OCI-LY3 (cell line): ENCODE data around the gene VIP.

Experiments
- H2AFZ ChIP-seq: fragments of 200-600, 300-600 bp; shearing (Covaris generic); 2 replicates; pipeline ENCODE4 v1.6.0; 2014; ENCODE audit warnings: antibody characterized with exemption, low read depth, low read length
- H3K27ac ChIP-seq: fragments of 200-600, 300-600 bp; sonication (generic); 2 replicates; pipeline ENCODE4 v1.5.1; 2014; ENCODE audit warnings: mild to moderate bottlenecking, low read length, moderate library complexity, mixed read lengths
- H3K27me3 ChIP-seq: fragments of 200-600, 300-600 bp; sonication (generic); 2 replicates; pipeline ENCODE4 v1.6.1; 2014; ENCODE audit warnings: low read depth, low read length, mixed read lengths
- H3K36me3 ChIP-seq: fragments of 200-600, 300-600 bp; sonication (generic); replicated peaks from 2 replicates; pipeline ENCODE3; 2014; ENCODE audit warnings: low read depth, low read length, mixed read lengths
- H3K4me1 ChIP-seq: fragments of 300-600, 200-600 bp; sonication (generic); 2 replicates; pipeline ENCODE4 v1.6.1; 2014; ENCODE audit warnings: low read length, mixed read lengths
- H3K4me2 ChIP-seq: fragments of 200-600, 300-600 bp; sonication (generic); 2 replicates; pipeline ENCODE4 v1.6.1; 2014; ENCODE audit warnings: low read length, mixed read lengths
- H3K4me3 ChIP-seq: fragments of 300-600, 200-600 bp; sonication (generic); 2 replicates; pipeline ENCODE4 v1.5.1; 2014; ENCODE audit warnings: antibody characterized with exemption, mild to moderate bottlenecking, low read length, moderate library complexity
- H3K79me2 ChIP-seq: fragments of 300-600, 200-600 bp; shearing (Covaris generic); 2 replicates; pipeline ENCODE4 v1.6.1; 2014; ENCODE audit warnings: mild to moderate bottlenecking, low read length, mixed read lengths
- H3K9ac ChIP-seq: fragments of 300-600, 200-600 bp; shearing (Covaris generic); 2 replicates; pipeline ENCODE4 v1.6.0; 2014; ENCODE audit warnings: mild to moderate bottlenecking, low read length, moderate library complexity
- H3K9me3 ChIP-seq: fragments of 200-600, 300-600 bp; shearing (Covaris generic); 2 replicates; pipeline ENCODE4 v1.6.1; 2014; ENCODE audit warnings: low read length, mixed read lengths; ENCODE audit not compliant: insufficient read depth
- H4K20me1 ChIP-seq: fragments of 200-600, 300-600 bp; sonication (generic); 2 replicates; pipeline ENCODE4 v1.6.1; 2016; ENCODE audit warnings: low read length, mixed read lengths; ENCODE audit not compliant: insufficient read depth
- CTCF ChIP-seq: fragments of 200-600, 300-600 bp; sonication (generic); IDR thresholded peaks from 2 replicates; pipeline ENCODE4 v1.5.1; 2014; ENCODE audit warnings: antibody characterized with exemption, low read length, low read depth
- EZH2phosphoT487 ChIP-seq: fragments of 200-600 bp; shearing (Covaris generic); IDR thresholded peaks from 2 replicates; pipeline ENCODE4 v1.6.1; 2018; ENCODE audit warnings: antibody characterized with exemption, mixed run types, low read depth

Gene VIP

DNA sequence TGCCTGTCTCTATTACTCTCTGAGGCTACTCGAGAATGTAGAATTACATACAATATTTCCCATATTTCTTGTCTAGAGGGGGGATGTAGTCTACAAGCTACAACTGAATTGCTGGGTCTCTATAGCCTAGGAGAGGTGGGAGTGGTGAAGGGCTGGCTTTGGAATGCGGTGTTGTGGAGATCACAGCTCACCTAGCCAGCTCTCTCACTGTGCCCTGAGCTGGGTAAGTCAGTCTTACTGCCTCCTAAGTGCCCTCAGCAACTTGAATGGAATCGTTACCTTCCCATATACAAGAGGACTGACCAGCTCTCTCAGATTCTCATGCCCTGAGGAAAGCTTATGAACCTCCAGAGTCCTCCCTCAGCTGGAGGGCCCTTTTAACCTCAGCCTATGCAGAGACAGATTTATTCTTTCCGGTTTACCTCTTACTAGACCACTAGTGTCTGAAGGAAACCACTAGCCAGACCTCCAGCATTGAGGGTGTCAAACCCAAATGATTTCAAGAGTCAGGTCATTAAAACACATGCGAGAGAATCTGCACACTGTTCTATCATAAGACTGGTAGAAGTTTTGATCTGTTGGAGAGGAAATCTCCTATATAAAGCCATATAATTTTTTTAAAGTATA is 20.6 kb downstream of the VIP start:
- Histone ChIP-seq H2AFZ (no peak overlapping the region), H3K4me1 (no peaks in the 10 kb centered on the region), H3K4me3 (no peak overlapping the region), H3K27me3 (no peaks in the 10 kb centered on the region), H3K79me2 (no peaks in the 10 kb centered on the region), H3K36me3 (no peaks in the 10 kb centered on the region), H3K4me2 (no peak overlapping the region), H3K9ac (no peak overlapping the region), H3K27ac (no peak overlapping the region), H4K20me1 (no peaks in the 10 kb centered on the region), H3K9me3 (no peaks in the 10 kb centered on the region)
- no peak for TF ChIP-seq EZH2phosphoT487
- no peak for TF ChIP-seq CTCF

DNA sequence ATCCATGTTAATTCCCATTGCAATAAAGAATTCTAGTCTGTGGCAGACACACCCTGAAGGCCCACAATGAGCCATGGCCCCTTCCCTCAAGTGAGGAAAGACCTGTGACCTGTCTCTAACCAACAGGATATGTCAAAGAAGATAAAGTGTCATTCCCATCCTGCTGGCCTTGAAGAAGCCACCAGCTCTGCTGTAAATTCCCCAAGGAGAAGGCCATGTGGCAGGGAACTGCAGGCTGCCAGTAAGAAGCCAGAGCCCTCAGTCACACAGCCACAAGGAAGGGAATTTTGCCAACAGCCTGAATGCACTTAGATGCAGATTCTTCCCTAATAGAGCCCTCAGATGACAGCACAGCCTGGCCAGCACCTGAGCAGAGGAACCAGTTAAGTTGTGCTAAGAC is 24.8 kb downstream of the VIP start:
- Histone ChIP-seq H3K9me3 (no peaks in the 10 kb centered on the region), H3K4me1 (no peaks in the 10 kb centered on the region), H3K9ac (no peak overlapping the region), H3K4me3 (no peak overlapping the region), H3K27me3 (no peaks in the 10 kb centered on the region), H3K4me2 (no peak overlapping the region), H3K36me3 (no peaks in the 10 kb centered on the region), H4K20me1 (no peaks in the 10 kb centered on the region), H3K27ac (no peak overlapping the region), H3K79me2 (no peaks in the 10 kb centered on the region), H2AFZ (no peak overlapping the region)
- TF ChIP-seq CTCF (no peak), EZH2phosphoT487 (no peak)

GRCh38 chr6:152776833-152777232 is 26.2 kb downstream of the VIP start:
- Histone ChIP-seq H4K20me1 (no peaks in the 10 kb centered on the region), H3K27me3 (no peaks in the 10 kb centered on the region), H3K9me3 (no peaks in the 10 kb centered on the region), H2AFZ (no peak overlapping the region), H3K4me2 (no peak overlapping the region), H3K4me1 (no peaks in the 10 kb centered on the region), H3K4me3 (no peak overlapping the region), H3K79me2 (no peaks in the 10 kb centered on the region), H3K9ac (no peak overlapping the region), H3K36me3 (no peaks in the 10 kb centered on the region), H3K27ac (no peak overlapping the region)
- TF ChIP-seq EZH2phosphoT487 = no peak
- no peak for TF ChIP-seq CTCF

DNA sequence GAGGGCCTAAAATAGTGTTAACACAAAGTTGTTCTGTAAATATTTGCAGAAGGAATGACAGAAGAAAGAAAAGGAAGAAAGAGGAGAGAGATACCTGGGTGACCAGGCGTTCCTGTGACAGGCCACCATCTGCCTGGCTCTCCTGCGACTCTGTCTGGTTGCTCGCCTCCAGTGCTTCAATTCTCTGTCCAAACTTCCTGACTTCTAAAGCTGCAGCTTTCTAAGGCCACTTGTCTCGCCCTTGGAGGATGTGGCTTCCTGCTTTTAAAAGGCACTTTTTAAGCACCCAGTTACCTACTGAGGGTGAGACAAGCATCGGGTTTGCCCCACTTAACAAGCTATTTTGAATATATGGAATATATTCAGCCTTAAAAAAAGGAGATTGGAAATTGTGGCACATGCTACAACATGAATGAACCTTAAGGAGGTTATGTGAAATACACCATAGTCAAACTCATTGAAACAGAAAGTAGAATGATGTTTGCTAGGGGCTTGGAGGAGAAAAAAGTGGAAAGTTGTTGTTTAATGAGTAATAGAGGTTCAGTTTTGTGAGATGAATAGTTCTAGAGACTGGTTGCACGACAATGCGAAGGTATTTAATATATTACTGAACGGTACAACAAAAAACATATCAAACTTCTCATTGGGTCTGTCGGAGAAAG is 32.8 kb downstream of the VIP start:
- no peaks in the 10 kb centered on the region for H3K4me1 ChIP-seq
- H2AFZ ChIP-seq = no peak overlapping the region
- H3K27me3 ChIP-seq = no peaks in the 10 kb centered on the region
- H3K36me3 ChIP-seq = no peaks in the 10 kb centered on the region
- no peaks in the 10 kb centered on the region for H3K9me3 ChIP-seq
- no peak overlapping the region for H3K4me3 ChIP-seq
- H3K9ac ChIP-seq = no peak overlapping the region
- TF ChIP-seq EZH2phosphoT487 (no peak), CTCF (no peak)
- no peak overlapping the region for H3K27ac ChIP-seq
- no peaks in the 10 kb centered on the region for H4K20me1 ChIP-seq
- no peaks in the 10 kb centered on the region for H3K79me2 ChIP-seq
- no peak overlapping the region for H3K4me2 ChIP-seq
